Measurements from ENCODE around the gene PINLYP. TPM values are rescaled to one million over a fixed set of nuclear protein-coding genes. Genes with fewer than 3 reads are reported as not detected.

The PINLYP gene
- total and polyA plus RNA-seq, 9 of the 15 experiments (the other 6 are each of a cell fraction or from before 2014, with no cell fraction given) = 1.00 to 6.7 (median 2.2) TPM

- TF ChIP-seq PCBP1 (IDR thresholded peaks at IDR 0.05; ENCODE audit: low read depth, low read length, poor library complexity, severe bottlenecking) (no peak), NCOA2 (IDR thresholded peaks at IDR 0.05; ENCODE audit: partially characterized antibody in 2 of 2) (no peak), PRMT5 (CRISPR knock-in tag; IDR thresholded peaks at IDR 0.05) (no peak), FOXK1 (CRISPR knock-in tag; IDR thresholded peaks at IDR 0.05; ENCODE audit: borderline replicate concordance) (no peak), ZBTB11 (CRISPR knock-in tag; IDR thresholded peaks at IDR 0.05) (peak in 1 of 3 experiments; percentile 64; a peak in 2 of 6 replicates), SMAD3 (CRISPR knock-in tag; conservative IDR thresholded peaks at IDR 0.05) (peak; percentile 63; the same call in 1 of the 2 replicates), DIDO1 (tag; IDR thresholded peaks at IDR 0.05; ENCODE audit: low read depth) (no peak), NR4A1 (CRISPR knock-in tag; IDR thresholded peaks at IDR 0.05) (no peak), NR4A1 (tag; IDR thresholded peaks at IDR 0.05) (peak; percentile 38; the same call in 1 of the 2 replicates), GMEB1 (CRISPR knock-in tag; IDR thresholded peaks at IDR 0.05) (peak; percentile 53), LARP7 (IDR thresholded peaks at IDR 0.05) (no peak), RAD21 (CRISPR knock-in tag; conservative IDR thresholded peaks at IDR 0.05 in 1 of 2, IDR thresholded peaks at IDR 0.05 in 1 of 2) (no peak), KAT7 (CRISPR knock-in tag; IDR thresholded peaks at IDR 0.05; ENCODE audit: borderline replicate concordance) (0 out of 2 replicates have a peak, but pooled peaks have one; percentile 14)
These were observed 43.9 kb downstream of the PINLYP start, which contains the start of gene ZNF428 (continued) for GRCh38 chr19:43619262-43620060.

Data from K562 (cell line).